Measurements from ENCODE around the gene ZFHX2.
A peak's percentile ranks its signal among the peaks of the same experiment; 100 is the strongest.

ZFHX2 gene

DNA sequence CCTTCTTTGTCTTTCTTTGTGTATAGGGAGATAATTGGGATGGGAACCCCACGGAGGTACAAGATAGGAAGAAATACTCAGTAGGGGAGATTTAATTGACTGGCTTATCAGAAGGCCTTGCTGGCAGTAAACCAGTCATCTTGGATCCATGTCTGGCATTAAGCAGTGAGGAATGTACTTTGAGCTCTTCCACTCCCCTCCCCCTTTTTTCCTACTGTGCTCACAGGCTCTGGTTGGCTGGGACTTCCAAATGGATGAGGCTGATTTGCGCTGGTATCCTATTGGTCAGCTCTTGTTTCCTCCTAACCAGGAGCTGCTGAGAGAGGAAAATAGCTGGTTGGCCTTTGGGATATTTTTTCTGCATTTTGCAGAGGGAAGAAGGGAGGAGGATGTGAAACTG is 57.3 kb downstream of the ZFHX2 start:
- Histone ChIP-seq H3K4me3 (ENCODE audit: low read depth, low read length) (no peak overlapping the region), H3K9me3 (ENCODE audit: severe bottlenecking) (no peaks in the 10 kb centered on the region), H3K27me3 (ENCODE audit: insufficient read depth, low read depth, severe bottlenecking) (no peaks in the 10 kb centered on the region), H3K36me3 (no peaks in the 10 kb centered on the region), H3K27ac (no peak overlapping the region)
- peak; percentile 10 for DNase-seq
- TF ChIP-seq, protein P1, sequence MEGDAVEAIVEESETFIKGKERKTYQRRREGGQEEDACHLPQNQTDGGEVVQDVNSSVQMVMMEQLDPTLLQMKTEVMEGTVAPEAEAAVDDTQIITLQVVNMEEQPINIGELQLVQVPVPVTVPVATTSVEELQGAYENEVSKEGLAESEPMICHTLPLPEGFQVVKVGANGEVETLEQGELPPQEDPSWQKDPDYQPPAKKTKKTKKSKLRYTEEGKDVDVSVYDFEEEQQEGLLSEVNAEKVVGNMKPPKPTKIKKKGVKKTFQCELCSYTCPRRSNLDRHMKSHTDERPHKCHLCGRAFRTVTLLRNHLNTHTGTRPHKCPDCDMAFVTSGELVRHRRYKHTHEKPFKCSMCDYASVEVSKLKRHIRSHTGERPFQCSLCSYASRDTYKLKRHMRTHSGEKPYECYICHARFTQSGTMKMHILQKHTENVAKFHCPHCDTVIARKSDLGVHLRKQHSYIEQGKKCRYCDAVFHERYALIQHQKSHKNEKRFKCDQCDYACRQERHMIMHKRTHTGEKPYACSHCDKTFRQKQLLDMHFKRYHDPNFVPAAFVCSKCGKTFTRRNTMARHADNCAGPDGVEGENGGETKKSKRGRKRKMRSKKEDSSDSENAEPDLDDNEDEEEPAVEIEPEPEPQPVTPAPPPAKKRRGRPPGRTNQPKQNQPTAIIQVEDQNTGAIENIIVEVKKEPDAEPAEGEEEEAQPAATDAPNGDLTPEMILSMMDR (IDR thresholded peaks at IDR 0.05; ENCODE audit: low read depth, low read length) = no peak

- Histone ChIP-seq H3K27ac (no peak overlapping the region), H3K27me3 (ENCODE audit: insufficient read depth, low read depth, severe bottlenecking) (no peaks in the 10 kb centered on the region), H3K4me3 (ENCODE audit: low read depth, low read length) (no peak overlapping the region), H3K36me3 (no peaks in the 10 kb centered on the region), H3K9me3 (ENCODE audit: severe bottlenecking) (no peaks in the 10 kb centered on the region)
- TF ChIP-seq, protein P1 (IDR thresholded peaks at IDR 0.05; ENCODE audit: low read depth, low read length) = no peak
- DNase-seq = no peak
Observed at GRCh38 chr14:23492618-23493272, 58.8 kb downstream of the ZFHX2 start.

GRCh38 chr14:23487216-23487615 is 64.3 kb downstream of the ZFHX2 start:
- Histone ChIP-seq H3K27me3 (ENCODE audit: insufficient read depth, low read depth, severe bottlenecking) (no peaks in the 10 kb centered on the region), H3K4me3 (ENCODE audit: low read depth, low read length) (no peak overlapping the region), H3K9me3 (ENCODE audit: severe bottlenecking) (no peaks in the 10 kb centered on the region), H3K27ac (no peak overlapping the region), H3K36me3 (no peaks in the 10 kb centered on the region)
- no peak for DNase-seq
- TF ChIP-seq, protein P1 (IDR thresholded peaks at IDR 0.05; ENCODE audit: low read depth, low read length) = no peak

GRCh38 chr14:23486036-23486435 is 65.5 kb downstream of the ZFHX2 start:
- no peak overlapping the region for H3K27ac ChIP-seq
- H3K4me3 ChIP-seq (ENCODE audit: low read depth, low read length) = no peak overlapping the region
- DNase-seq = no peak
- no peaks in the 10 kb centered on the region for H3K36me3 ChIP-seq
- TF ChIP-seq, protein P1 (IDR thresholded peaks at IDR 0.05; ENCODE audit: low read depth, low read length) = no peak
- H3K9me3 ChIP-seq (ENCODE audit: severe bottlenecking) = no peaks in the 10 kb centered on the region
- H3K27me3 ChIP-seq (ENCODE audit: insufficient read depth, low read depth, severe bottlenecking) = no peaks in the 10 kb centered on the region

GRCh38 chr14:23485326-23485725 is 66.2 kb downstream of the ZFHX2 start:
- no peak for DNase-seq
- Histone ChIP-seq H3K9me3 (ENCODE audit: severe bottlenecking) (no peaks in the 10 kb centered on the region), H3K27ac (no peak overlapping the region), H3K36me3 (no peaks in the 10 kb centered on the region), H3K4me3 (ENCODE audit: low read depth, low read length) (no peak overlapping the region), H3K27me3 (ENCODE audit: insufficient read depth, low read depth, severe bottlenecking) (no peaks in the 10 kb centered on the region)
- TF ChIP-seq, protein P1 (IDR thresholded peaks at IDR 0.05; ENCODE audit: low read depth, low read length) = no peak
